K562 (cell line): ENCODE results near the gene CEP128. TPM values are rescaled to one million over a fixed set of nuclear protein-coding genes. Genes with fewer than 3 reads are reported as not detected.

ENCODE experiments used
- DIDO1 ChIP-seq: fragments of 450-650 bp; IDR thresholded peaks from 2 replicates; pipeline ENCODE4 v1.6.1; 2016; ENCODE audit warnings: low read depth, missing biosample characterization, missing genetic modification characterization
- EHMT2 ChIP-seq: fragments of 450-650 bp; IDR thresholded peaks from 2 replicates; pipeline ENCODE4 v1.6.1; 2018; ENCODE audit warnings: antibody characterized with exemption
- JUND ChIP-seq, 2 experiments: IDR thresholded peaks; 2 replicates in 1 of 2; 3 replicates in 1 of 2; pipeline ENCODE4 v1.6.1; 2011; ENCODE audit warnings: borderline replicate concordance in 2 of 2, low read depth in 2 of 2, low read length in 2 of 2, improper control_type of control experiment in 1 of 2, missing biosample characterization in 1 of 2, missing genetic modification characterization in 1 of 2, missing genetic modification reagents in 1 of 2
- NFYB ChIP-seq: IDR thresholded peaks from 2 replicates; pipeline ENCODE4 v1.6.1; 2011; ENCODE audit warnings: mild to moderate bottlenecking, moderate library complexity; ENCODE audit not compliant: insufficient read length; ENCODE audit errors: extremely low read depth
- RBM34 ChIP-seq: fragments of 200-400 bp; formaldehyde crosslinking; IDR thresholded peaks from 2 replicates; pipeline ENCODE4 v1.6.1; 2018; ENCODE audit warnings: low read length, borderline replicate concordance; ENCODE audit not compliant: insufficient read depth
- TARDBP ChIP-seq: fragments of 450-650 bp; IDR thresholded peaks from 2 replicates; pipeline ENCODE4 v1.6.1; 2016
- TBL1XR1 ChIP-seq, 2 experiments: IDR thresholded peaks; 2 replicates each; pipeline ENCODE4 v1.6.1; 2012; ENCODE audit warnings: improper control_type of control experiment in 2 of 2, low read length in 2 of 2, mild to moderate bottlenecking in 1 of 2
- TCF3 ChIP-seq: sonication (generic); formaldehyde crosslinking; IDR thresholded peaks from 2 replicates; pipeline ENCODE4 v1.4.0; 2020; ENCODE audit warnings: mild to moderate bottlenecking, missing genetic modification reagents
- ZNF263 ChIP-seq: sonication (generic); formaldehyde crosslinking; IDR thresholded peaks from 2 replicates; pipeline ENCODE4 v1.8.0; 2022; ENCODE audit warnings: mild to moderate bottlenecking, missing genetic modification reagents, borderline replicate concordance
- ZNF668 ChIP-seq: fragments of 250-450 bp; sonication (Bioruptor Pico); IDR thresholded peaks from 2 replicates; pipeline ENCODE4 v1.8.0; 2022; ENCODE audit warnings: mild to moderate bottlenecking, inconsistent platforms
- polyA plus RNA-seq, 8 experiments: library from polyadenylated mRNA; depleted of rRNA in 4 of 8; stranded (reverse) in 5 of 8; unstranded in 3 of 8; fragments of >200 nt; fragmentation: Nextera tagmentation in 2 of 8; fragmentation: Illumina TruSeq in 1 of 8; extraction: Ambion mirVana in 2 of 8; extraction: Trizol in 1 of 8; gene quantifications; 2 replicates each; pipeline versions ENCODE4 v1.2.1 to v1.2.3, GENCODE V29; 2011 to 2014; ENCODE audit warnings: inconsistent platforms in 1 of 8, missing spikeins in 1 of 8
- total RNA-seq, 7 experiments: library from RNA; depleted of rRNA in 6 of 7; stranded (reverse); fragments of >200 nt in 6 of 7; fragmentation: Illumina TruSeq in 2 of 7; extraction: Trizol in 2 of 7; gene quantifications; 2 replicates each; pipeline versions ENCODE4 v1.2.1 to v1.2.3, GENCODE V29; 2011 to 2021; ENCODE audit warnings: low replicate concordance in 1 of 7
- TF ChIP-seq, protein P1 (sequence below): fragments of 450-650 bp; IDR thresholded peaks from 2 replicates; pipeline ENCODE4 v1.6.1; 2016; ENCODE audit warnings: mild to moderate bottlenecking, moderate library complexity
- TF ChIP-seq, protein P2 (sequence below): IDR thresholded peaks from 2 replicates; pipeline ENCODE4 v1.6.1; 2014; ENCODE audit warnings: antibody characterized with exemption
- TF ChIP-seq, protein P3 (sequence below): fragments of 250-450 bp; sonication (Bioruptor Pico); IDR thresholded peaks from 2 replicates; pipeline ENCODE4 v1.5.1; 2021; ENCODE audit warnings: mild to moderate bottlenecking

Gene CEP128
- total and polyA plus RNA-seq, 9 of the 15 experiments (the other 6 are each of a cell fraction or from before 2014, with no cell fraction given): 2.3 to 9.2 (median 4.6) TPM

DNA sequence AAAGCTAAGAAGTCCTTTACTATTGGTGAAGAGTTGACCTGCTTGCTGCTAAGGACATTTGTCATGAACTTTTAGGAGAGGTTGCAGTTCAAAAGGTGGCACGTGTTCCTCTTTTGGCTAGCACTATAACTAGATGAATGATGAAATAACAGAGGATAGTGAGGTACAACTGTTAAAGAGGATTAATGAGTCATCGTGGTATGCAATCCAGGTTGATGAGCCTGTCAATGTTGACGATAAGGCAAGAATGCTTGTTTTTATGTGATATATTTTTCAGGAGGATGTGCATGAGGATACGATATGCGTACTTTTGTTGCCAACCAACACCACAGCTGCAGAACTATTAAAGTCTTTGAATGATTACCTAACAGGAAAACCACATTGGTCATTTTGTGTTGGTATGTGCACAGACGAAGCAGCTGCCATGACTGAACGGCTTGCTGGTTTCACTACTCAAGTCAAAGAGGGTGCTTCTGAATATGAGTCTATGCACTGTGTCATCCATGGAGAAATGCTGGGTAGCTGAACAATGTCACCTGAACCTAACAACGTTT lies 10.6 kb downstream of the CEP128 start (continued):
- TF ChIP-seq, protein P1, sequence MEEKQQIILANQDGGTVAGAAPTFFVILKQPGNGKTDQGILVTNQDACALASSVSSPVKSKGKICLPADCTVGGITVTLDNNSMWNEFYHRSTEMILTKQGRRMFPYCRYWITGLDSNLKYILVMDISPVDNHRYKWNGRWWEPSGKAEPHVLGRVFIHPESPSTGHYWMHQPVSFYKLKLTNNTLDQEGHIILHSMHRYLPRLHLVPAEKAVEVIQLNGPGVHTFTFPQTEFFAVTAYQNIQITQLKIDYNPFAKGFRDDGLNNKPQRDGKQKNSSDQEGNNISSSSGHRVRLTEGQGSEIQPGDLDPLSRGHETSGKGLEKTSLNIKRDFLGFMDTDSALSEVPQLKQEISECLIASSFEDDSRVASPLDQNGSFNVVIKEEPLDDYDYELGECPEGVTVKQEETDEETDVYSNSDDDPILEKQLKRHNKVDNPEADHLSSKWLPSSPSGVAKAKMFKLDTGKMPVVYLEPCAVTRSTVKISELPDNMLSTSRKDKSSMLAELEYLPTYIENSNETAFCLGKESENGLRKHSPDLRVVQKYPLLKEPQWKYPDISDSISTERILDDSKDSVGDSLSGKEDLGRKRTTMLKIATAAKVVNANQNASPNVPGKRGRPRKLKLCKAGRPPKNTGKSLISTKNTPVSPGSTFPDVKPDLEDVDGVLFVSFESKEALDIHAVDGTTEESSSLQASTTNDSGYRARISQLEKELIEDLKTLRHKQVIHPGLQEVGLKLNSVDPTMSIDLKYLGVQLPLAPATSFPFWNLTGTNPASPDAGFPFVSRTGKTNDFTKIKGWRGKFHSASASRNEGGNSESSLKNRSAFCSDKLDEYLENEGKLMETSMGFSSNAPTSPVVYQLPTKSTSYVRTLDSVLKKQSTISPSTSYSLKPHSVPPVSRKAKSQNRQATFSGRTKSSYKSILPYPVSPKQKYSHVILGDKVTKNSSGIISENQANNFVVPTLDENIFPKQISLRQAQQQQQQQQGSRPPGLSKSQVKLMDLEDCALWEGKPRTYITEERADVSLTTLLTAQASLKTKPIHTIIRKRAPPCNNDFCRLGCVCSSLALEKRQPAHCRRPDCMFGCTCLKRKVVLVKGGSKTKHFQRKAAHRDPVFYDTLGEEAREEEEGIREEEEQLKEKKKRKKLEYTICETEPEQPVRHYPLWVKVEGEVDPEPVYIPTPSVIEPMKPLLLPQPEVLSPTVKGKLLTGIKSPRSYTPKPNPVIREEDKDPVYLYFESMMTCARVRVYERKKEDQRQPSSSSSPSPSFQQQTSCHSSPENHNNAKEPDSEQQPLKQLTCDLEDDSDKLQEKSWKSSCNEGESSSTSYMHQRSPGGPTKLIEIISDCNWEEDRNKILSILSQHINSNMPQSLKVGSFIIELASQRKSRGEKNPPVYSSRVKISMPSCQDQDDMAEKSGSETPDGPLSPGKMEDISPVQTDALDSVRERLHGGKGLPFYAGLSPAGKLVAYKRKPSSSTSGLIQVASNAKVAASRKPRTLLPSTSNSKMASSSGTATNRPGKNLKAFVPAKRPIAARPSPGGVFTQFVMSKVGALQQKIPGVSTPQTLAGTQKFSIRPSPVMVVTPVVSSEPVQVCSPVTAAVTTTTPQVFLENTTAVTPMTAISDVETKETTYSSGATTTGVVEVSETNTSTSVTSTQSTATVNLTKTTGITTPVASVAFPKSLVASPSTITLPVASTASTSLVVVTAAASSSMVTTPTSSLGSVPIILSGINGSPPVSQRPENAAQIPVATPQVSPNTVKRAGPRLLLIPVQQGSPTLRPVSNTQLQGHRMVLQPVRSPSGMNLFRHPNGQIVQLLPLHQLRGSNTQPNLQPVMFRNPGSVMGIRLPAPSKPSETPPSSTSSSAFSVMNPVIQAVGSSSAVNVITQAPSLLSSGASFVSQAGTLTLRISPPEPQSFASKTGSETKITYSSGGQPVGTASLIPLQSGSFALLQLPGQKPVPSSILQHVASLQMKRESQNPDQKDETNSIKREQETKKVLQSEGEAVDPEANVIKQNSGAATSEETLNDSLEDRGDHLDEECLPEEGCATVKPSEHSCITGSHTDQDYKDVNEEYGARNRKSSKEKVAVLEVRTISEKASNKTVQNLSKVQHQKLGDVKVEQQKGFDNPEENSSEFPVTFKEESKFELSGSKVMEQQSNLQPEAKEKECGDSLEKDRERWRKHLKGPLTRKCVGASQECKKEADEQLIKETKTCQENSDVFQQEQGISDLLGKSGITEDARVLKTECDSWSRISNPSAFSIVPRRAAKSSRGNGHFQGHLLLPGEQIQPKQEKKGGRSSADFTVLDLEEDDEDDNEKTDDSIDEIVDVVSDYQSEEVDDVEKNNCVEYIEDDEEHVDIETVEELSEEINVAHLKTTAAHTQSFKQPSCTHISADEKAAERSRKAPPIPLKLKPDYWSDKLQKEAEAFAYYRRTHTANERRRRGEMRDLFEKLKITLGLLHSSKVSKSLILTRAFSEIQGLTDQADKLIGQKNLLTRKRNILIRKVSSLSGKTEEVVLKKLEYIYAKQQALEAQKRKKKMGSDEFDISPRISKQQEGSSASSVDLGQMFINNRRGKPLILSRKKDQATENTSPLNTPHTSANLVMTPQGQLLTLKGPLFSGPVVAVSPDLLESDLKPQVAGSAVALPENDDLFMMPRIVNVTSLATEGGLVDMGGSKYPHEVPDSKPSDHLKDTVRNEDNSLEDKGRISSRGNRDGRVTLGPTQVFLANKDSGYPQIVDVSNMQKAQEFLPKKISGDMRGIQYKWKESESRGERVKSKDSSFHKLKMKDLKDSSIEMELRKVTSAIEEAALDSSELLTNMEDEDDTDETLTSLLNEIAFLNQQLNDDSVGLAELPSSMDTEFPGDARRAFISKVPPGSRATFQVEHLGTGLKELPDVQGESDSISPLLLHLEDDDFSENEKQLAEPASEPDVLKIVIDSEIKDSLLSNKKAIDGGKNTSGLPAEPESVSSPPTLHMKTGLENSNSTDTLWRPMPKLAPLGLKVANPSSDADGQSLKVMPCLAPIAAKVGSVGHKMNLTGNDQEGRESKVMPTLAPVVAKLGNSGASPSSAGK: peak; percentile 47; the same call in 1 of the 2 replicates
- no peak for TF ChIP-seq EHMT2
- TF ChIP-seq JUND (IDR thresholded peaks at IDR 0.05; ENCODE audit: borderline replicate concordance, low read depth, low read length): peak; percentile 85
- peak; percentile 81 for TF ChIP-seq JUND (tag; IDR thresholded peaks at IDR 0.05; ENCODE audit: borderline replicate concordance, low read depth, low read length)
- no peak for TF ChIP-seq TARDBP
- TF ChIP-seq ZNF668 (CRISPR knock-in tag): no peak
- no peak for TF ChIP-seq ZNF263 (CRISPR knock-in tag)
- no peak for TF ChIP-seq TBL1XR1 (IDR thresholded peaks at IDR 0.05; ENCODE audit: low read length in 2 of 2)
- no peak for TF ChIP-seq DIDO1
- TF ChIP-seq, protein P2, sequence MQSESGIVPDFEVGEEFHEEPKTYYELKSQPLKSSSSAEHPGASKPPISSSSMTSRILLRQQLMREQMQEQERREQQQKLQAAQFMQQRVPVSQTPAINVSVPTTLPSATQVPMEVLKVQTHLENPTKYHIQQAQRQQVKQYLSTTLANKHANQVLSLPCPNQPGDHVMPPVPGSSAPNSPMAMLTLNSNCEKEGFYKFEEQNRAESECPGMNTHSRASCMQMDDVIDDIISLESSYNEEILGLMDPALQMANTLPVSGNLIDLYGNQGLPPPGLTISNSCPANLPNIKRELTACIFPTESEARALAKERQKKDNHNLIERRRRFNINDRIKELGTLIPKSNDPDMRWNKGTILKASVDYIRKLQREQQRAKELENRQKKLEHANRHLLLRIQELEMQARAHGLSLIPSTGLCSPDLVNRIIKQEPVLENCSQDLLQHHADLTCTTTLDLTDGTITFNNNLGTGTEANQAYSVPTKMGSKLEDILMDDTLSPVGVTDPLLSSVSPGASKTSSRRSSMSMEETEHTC: no peak
- peak; percentile 34; the same call in 1 of the 2 replicates for TF ChIP-seq TCF3 (CRISPR knock-in tag)
- TF ChIP-seq, protein P3, sequence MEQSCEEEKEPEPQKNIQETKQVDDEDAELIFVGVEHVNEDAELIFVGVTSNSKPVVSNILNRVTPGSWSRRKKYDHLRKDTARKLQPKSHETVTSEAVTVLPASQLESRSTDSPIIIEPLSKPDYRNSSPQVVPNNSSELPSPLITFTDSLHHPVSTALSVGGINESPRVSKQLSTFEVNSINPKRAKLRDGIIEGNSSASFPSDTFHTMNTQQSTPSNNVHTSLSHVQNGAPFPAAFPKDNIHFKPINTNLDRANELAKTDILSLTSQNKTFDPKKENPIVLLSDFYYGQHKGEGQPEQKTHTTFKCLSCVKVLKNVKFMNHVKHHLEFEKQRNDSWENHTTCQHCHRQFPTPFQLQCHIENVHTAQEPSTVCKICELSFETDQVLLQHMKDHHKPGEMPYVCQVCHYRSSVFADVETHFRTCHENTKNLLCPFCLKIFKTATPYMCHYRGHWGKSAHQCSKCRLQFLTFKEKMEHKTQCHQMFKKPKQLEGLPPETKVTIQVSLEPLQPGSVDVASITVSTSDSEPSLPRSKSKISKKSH: no peak
- TF ChIP-seq RBM34: no peak
- TF ChIP-seq NFYB: no peak
